HUES64 (cell line): ENCODE data around the gene DGLUCY.
"Not testable (repeated sequence)": the region's sequence is repeated elsewhere in the genome, so short reads cannot be mapped to it uniquely, and the experiment has no call there.

Experiments
- H3K27ac ChIP-seq: 2 replicates; pipeline ENCODE4 v1.7.0; 2013; ENCODE audit warnings: low read depth, low read length, inconsistent platforms
- H3K27me3 ChIP-seq: 2 replicates; pipeline ENCODE4 v1.6.1; 2013; ENCODE audit warnings: mild to moderate bottlenecking, low read length; ENCODE audit not compliant: insufficient read depth
- H3K36me3 ChIP-seq: 2 replicates; pipeline ENCODE4 v1.6.1; 2013; ENCODE audit warnings: mild to moderate bottlenecking, low read length; ENCODE audit not compliant: insufficient read depth
- H3K4me1 ChIP-seq: 2 replicates; pipeline ENCODE4 v1.6.1; 2013; ENCODE audit warnings: mild to moderate bottlenecking, low read length, moderate library complexity; ENCODE audit not compliant: insufficient read depth
- H3K4me3 ChIP-seq: 2 replicates; pipeline ENCODE4 v1.5.1; 2013; ENCODE audit warnings: mild to moderate bottlenecking, low read length, moderate library complexity
- H3K9ac ChIP-seq: 2 replicates; pipeline ENCODE4 v1.6.1; 2013; ENCODE audit warnings: mild to moderate bottlenecking, low read depth, low read length
- H3K9me3 ChIP-seq: 2 replicates; pipeline ENCODE4 v1.6.1; 2013; ENCODE audit warnings: low read depth, low read length; ENCODE audit not compliant: insufficient read depth
- WGBS: fragments of 150-250, 120-280 bp; methylation state at CpG from one replicate; pipeline ENCODE4 v1.1.7; 2013; ENCODE audit warnings: missing lambda C conversion rate; 5-methylcytosine and 5-hydroxymethylcytosine counted together

The DGLUCY gene

GRCh38 chr14:91237219-91237618 lies 123.3 kb downstream of the DGLUCY start:
- no peak overlapping the region for H3K27ac ChIP-seq
- no peaks in the 10 kb centered on the region for H3K9me3 ChIP-seq
- H3K27me3 ChIP-seq = no peaks in the 10 kb centered on the region
- H3K4me3 ChIP-seq = no peak overlapping the region
- no peaks in the 10 kb centered on the region for H3K4me1 ChIP-seq
- 89% methylated on average over 6 of the region's 7 CpGs for WGBS
- no peak overlapping the region for H3K9ac ChIP-seq
- no peaks in the 10 kb centered on the region for H3K36me3 ChIP-seq

- Histone ChIP-seq H3K9ac (no peak overlapping the region), H3K4me1 (no peaks in the 10 kb centered on the region), H3K27me3 (no peaks in the 10 kb centered on the region; the same call in 1 of the 2 replicates), H3K27ac (no peak overlapping the region), H3K36me3 (no peaks in the 10 kb centered on the region), H3K4me3 (no peak overlapping the region), H3K9me3 (no peaks in the 10 kb centered on the region)
- WGBS = 96% methylated on average over 2 of the region's 4 CpGs
Measured at GRCh38 chr14:91238085-91238484, 124.2 kb downstream of the DGLUCY start.

- H3K27me3 ChIP-seq = no peaks in the 10 kb centered on the region; the same call in 1 of the 2 replicates
- H3K4me3 ChIP-seq = no peak overlapping the region
- H3K27ac ChIP-seq = no peak overlapping the region
- no peaks in the 10 kb centered on the region for H3K9me3 ChIP-seq
- no peak overlapping the region for H3K9ac ChIP-seq
- H3K4me1 ChIP-seq = no peaks in the 10 kb centered on the region
- H3K36me3 ChIP-seq = no peaks in the 10 kb centered on the region
- 88% methylated on average over 6 of the region's 8 CpGs for WGBS
Measured at GRCh38 chr14:91238661-91239060, 124.8 kb downstream of the DGLUCY start.

- WGBS = 91% methylated on average over 7 of the region's 7 CpGs
- no peak overlapping the region for H3K27ac ChIP-seq
- no peaks in the 10 kb centered on the region for H3K9me3 ChIP-seq
- no peak overlapping the region for H3K9ac ChIP-seq
- no peaks in the 10 kb centered on the region for H3K4me1 ChIP-seq
- H3K36me3 ChIP-seq = no peaks in the 10 kb centered on the region
- H3K4me3 ChIP-seq = no peak overlapping the region
- no peaks in the 10 kb centered on the region; the same call in 1 of the 2 replicates for H3K27me3 ChIP-seq
Measured at GRCh38 chr14:91241863-91242262, 128.0 kb downstream of the DGLUCY start.

- no peak overlapping the region for H3K9ac ChIP-seq
Measured at GRCh38 chr14:91242635-91243034, 128.8 kb downstream of the DGLUCY start.

DNA sequence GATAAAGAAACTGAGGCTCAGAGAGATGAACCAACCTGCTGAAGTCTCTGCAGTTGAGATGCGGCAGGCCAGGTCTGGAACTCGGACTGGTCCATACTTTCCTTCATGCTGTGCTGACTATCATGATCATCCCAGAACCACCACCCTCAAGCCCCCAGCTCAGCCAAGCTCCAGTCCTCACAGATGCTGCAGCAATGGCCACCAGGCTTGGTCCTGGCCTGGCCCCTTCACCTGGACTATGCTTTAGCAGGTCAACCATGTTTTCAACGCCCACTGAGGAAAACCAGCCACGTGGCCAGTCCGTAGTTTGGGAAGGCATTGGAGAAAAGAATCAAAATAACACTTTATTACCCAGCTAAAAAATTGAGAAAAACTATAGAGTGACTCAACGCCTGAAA lies 129.2 kb downstream of the DGLUCY start:
- no peaks in the 10 kb centered on the region for H3K36me3 ChIP-seq
- H3K4me1 ChIP-seq = no peaks in the 10 kb centered on the region
- H3K27ac ChIP-seq = no peak overlapping the region
- no peak overlapping the region for H3K9ac ChIP-seq
- no peaks in the 10 kb centered on the region; the same call in 1 of the 2 replicates for H3K27me3 ChIP-seq
- 95% methylated on average over 6 of the region's 6 CpGs for WGBS
- H3K9me3 ChIP-seq = no peaks in the 10 kb centered on the region
- no peak overlapping the region for H3K4me3 ChIP-seq

More at GRCh38 chr14:91242635-91243034, 128.8 kb downstream of the DGLUCY start:
- WGBS = 97% methylated on average over 4 of the region's 4 CpGs
- Histone ChIP-seq H3K36me3 (no peaks in the 10 kb centered on the region), H3K9me3 (no peaks in the 10 kb centered on the region), H3K27ac (no peak overlapping the region), H3K27me3 (no peaks in the 10 kb centered on the region; the same call in 1 of the 2 replicates), H3K4me1 (no peaks in the 10 kb centered on the region), H3K4me3 (no peak overlapping the region)

DNA sequence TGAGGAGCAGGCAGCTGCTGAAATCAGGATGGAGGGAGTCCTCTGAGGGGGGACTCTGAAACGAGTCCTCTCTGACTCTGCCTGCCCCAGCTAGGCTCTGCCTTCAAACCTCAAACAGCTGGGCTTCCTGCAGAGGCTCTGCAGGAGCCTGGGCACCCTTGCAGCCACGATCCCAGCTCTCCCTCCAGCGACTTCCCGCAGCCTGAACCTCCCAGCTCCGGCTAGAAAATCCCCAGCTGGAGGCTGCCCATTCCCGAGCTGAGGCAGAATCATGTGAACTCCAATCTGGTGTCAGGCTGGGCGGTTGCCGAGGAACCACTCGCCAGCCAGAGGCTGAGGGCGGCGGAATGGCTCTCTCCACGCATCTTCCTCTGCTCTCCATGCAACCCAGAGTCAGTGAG lies 130.6 kb downstream of the DGLUCY start, which contains the start of gene GPR68:
GPR68 (minus strand) TSS at position 204 of the 401 bp plus-strand sequence. CDS start 9,654 bp downstream, outside the sequence.
- Histone ChIP-seq H3K36me3 (no peaks in the 10 kb centered on the region), H3K4me1 (no peaks in the 10 kb centered on the region), H3K9ac (no peak within 1 kb of the TSS), H3K27me3 (no peaks in the 10 kb centered on the region; the same call in 1 of the 2 replicates), H3K4me3 (no peak within 1 kb of the TSS), H3K27ac (no peak within 1 kb of the TSS), H3K9me3 (no peaks in the 10 kb centered on the region)
- 60% methylated on average over 12 of the region's 12 CpGs for WGBS

DNA sequence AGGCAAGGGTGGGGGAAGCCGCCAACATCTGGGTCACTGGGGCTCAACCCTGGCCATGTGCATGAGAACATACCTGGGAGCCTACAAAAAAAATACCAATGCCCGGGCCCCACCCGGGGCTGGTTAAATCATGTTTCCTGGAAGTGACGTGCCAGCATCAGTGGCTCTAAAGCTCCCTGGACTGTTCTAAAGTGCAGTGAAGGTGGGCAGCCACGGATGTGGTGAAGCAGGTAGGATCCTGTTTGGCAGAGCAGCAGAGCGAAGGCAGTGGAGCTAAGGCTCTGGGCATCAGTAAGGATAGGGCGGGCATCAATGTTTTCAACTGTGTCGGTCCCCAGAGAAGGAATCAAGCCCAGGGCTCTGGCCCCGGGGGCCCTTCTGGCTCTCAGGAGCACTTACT lies 131.2 kb downstream of the DGLUCY start:
- Histone ChIP-seq H3K36me3 (no peaks in the 10 kb centered on the region), H3K9ac (no peak overlapping the region), H3K27ac (no peak overlapping the region), H3K27me3 (no peaks in the 10 kb centered on the region; the same call in 1 of the 2 replicates), H3K9me3 (no peaks in the 10 kb centered on the region), H3K4me1 (no peaks in the 10 kb centered on the region), H3K4me3 (no peak overlapping the region)
- WGBS = 92% methylated on average over 9 of the region's 9 CpGs

DNA sequence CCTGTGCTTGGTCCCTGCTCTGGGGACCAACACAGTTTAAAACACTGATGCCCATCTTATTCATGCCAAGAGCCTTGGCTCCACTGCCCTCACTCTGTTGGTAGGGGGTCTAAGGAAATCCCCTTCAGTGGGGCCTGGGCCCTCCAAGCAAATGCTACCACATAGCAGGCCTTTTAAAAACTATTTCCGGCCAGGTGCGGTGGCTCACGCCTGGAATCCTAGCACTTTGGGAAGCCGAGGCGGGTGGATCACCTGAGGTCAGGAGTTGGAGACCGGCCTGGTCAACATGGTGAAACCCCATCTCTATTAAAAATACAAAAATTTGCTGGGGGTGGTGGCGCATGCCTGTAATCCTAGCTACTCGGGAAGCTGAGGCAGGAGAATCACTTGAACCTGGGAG lies 131.7 kb downstream of the DGLUCY start:
- not testable (repeated sequence) for H3K27ac ChIP-seq

DNA sequence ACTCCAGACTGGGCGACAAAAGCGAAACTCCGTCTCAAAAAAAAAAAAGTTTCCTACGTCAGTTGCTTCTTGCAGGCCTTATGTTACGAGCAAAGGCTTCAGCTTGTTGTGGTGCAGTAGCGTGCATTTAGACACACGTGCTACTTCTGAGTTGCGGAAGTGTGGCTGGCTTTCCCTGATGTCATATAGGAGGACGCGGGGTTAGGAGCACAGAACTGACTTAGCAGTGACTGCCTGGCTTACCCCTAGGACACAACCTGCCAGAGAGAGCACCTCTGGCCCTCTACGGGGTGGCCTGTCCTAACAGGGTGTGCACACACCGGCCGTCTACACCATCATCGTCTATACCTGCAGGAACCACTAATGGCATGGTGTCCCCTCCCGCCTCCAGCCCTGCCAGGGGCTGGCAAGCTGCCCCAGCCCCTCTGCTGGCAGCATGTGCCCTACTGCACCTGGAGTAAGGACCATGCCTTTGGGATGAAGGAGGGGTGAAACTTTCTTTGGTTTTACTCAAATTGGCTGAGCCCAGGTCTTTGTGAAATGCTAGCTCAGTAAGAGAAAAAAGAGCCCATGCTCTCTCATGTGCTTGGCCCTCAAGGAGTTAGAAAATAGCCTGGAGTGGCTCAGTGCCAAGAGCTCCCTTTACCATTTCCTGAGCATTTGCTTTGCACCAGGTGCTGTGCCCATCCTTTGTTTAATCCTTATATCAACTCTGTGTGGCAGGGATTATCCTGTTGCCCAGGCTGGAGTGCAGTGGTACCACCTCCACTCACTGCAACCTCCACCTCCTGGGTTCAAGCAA lies 132.4 kb downstream of the DGLUCY start:
- 95% methylated on average over 15 of the region's 15 CpGs for WGBS
- no peaks in the 10 kb centered on the region for H3K4me1 ChIP-seq
- H3K36me3 ChIP-seq = no peaks in the 10 kb centered on the region
- H3K9me3 ChIP-seq = no peaks in the 10 kb centered on the region
- H3K4me3 ChIP-seq = no peak overlapping the region
- H3K27ac ChIP-seq = no peak overlapping the region
- no peak overlapping the region for H3K9ac ChIP-seq
- no peaks in the 10 kb centered on the region; the same call in 1 of the 2 replicates for H3K27me3 ChIP-seq

More for the DNA sequence above, 131.7 kb downstream of the DGLUCY start:
- not testable (repeated sequence) for H3K9ac ChIP-seq, H3K27me3 ChIP-seq, H3K36me3 ChIP-seq, H3K9me3 ChIP-seq, H3K4me3 ChIP-seq, H3K4me1 ChIP-seq
- WGBS = 98% methylated on average over 8 of the region's 8 CpGs

DNA sequence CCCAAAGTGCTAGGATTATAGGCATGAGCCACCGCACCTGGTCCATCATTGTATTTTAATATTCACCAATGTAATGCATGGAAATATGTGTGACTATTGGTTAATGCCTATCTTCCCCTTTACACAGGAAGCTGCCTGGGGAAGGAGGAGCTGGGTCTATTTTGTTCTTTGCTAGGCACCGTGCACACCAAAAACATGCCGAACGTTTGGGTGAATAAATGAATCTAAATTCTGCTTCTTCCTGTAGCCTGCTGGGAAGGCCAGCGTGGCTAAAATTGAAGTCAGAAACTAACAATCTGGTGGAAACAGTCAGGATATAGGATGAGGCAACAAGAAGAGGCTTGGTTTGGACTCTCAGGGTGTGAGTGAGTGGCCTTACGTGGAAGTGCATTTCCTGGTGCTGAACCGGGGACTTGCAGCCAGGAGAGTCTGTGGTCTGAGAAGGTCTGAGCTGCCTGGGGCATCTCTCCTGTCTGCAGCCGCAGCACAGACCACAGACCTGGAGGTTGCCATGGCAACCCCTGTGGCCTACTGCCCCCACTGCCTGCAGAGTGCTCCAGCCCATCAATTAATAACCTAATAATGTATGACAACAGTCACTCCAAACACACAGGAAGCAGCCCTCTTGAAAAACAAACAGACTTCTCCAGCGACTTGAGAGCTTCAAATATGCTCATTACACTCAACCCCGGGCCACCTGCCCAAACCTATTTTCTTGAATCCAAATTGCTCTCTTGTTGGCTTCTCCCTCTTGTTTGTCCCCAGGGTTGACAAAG lies 136.2 kb downstream of the DGLUCY start:
- Histone ChIP-seq H3K36me3 (no peaks in the 10 kb centered on the region), H3K4me3 (no peak overlapping the region), H3K9me3 (no peaks in the 10 kb centered on the region), H3K27ac (no peak overlapping the region), H3K27me3 (peaks cover 18% of the 10 kb centered on the region), H3K9ac (no peak overlapping the region), H3K4me1 (no peaks in the 10 kb centered on the region)
- 73% methylated on average over 9 of the region's 10 CpGs for WGBS
